NB4 (cell line): Measurements from ENCODE around the gene RBMS1.
"Not testable (repeated sequence)": the region's sequence is repeated elsewhere in the genome, so short reads cannot be mapped to it uniquely, and the experiment has no call there.

ENCODE experiments used
- DNase-seq: peaks from one replicate; pipeline ENCODE4 v3.0.0; 2010; ENCODE audit warnings: low read depth
- H3K4me3 ChIP-seq: one replicate; pipeline ENCODE4 v1.5.1; 2011; ENCODE audit warnings: mild to moderate bottlenecking, low read depth, low read length, moderate library complexity
- MYC ChIP-seq: IDR thresholded peaks from 2 replicates; pipeline ENCODE4 v1.6.1; 2011; ENCODE audit warnings: low read depth, low read length
- POLR2A ChIP-seq: IDR thresholded peaks from 2 replicates; pipeline ENCODE4 v1.6.1; 2011; ENCODE audit warnings: mild to moderate bottlenecking; ENCODE audit not compliant: insufficient read length; ENCODE audit errors: extremely low read depth
- TF ChIP-seq, protein P1 (sequence below): IDR thresholded peaks from one replicate; pipeline ENCODE4 v1.5.1; 2012; ENCODE audit warnings: low read depth, low read length
- TF ChIP-seq, protein P2 (sequence below): IDR thresholded peaks from 2 replicates; pipeline ENCODE4 v1.6.1; 2011; ENCODE audit warnings: low read depth, low read length

The RBMS1 gene

DNA sequence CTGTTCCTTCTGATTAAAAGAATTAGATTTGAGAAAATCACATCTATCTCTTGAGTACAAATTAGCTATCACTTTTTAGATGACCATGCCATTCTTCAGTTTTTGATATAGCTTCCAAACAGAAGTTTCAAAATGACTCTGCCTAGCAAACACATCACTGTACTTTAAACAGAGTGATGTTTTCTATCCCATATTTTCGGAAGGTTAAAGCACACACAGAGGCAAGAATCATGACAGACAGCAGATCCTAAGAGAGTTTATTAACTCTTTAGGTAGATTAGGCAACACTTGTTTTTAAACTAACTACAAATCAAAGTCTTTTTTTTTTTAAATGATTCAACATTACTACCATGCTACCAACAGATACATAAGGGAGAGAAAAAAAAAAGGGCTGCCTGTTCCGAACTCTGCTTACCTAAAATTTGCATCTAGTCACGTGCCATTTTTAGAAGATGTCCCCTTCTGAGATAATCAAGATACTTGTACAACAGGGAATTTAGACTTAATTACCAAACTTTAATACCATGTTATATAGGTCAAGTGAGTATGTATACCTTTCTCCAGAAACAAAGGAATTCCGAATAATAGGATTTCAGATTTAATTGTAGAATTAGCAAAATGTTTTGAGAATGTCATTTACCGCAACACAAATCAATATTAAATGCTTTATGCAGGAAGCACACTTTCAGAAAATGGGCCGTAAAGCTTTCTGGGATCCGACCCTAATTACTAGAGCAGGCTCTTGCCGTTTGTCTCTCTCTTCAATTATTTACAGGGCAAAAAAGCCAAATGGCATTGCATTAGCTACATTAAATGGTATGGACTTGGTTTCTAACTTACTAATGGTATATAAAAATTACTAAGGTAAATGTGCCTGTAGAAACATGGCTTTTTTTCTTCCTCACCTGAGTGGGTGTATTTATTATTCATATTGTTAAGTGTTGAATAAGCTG lies 2.6 kb downstream of the RBMS1 start:
- no peak for TF ChIP-seq POLR2A
- TF ChIP-seq, protein P1, sequence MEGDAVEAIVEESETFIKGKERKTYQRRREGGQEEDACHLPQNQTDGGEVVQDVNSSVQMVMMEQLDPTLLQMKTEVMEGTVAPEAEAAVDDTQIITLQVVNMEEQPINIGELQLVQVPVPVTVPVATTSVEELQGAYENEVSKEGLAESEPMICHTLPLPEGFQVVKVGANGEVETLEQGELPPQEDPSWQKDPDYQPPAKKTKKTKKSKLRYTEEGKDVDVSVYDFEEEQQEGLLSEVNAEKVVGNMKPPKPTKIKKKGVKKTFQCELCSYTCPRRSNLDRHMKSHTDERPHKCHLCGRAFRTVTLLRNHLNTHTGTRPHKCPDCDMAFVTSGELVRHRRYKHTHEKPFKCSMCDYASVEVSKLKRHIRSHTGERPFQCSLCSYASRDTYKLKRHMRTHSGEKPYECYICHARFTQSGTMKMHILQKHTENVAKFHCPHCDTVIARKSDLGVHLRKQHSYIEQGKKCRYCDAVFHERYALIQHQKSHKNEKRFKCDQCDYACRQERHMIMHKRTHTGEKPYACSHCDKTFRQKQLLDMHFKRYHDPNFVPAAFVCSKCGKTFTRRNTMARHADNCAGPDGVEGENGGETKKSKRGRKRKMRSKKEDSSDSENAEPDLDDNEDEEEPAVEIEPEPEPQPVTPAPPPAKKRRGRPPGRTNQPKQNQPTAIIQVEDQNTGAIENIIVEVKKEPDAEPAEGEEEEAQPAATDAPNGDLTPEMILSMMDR = no peak
- TF ChIP-seq, protein P2, sequence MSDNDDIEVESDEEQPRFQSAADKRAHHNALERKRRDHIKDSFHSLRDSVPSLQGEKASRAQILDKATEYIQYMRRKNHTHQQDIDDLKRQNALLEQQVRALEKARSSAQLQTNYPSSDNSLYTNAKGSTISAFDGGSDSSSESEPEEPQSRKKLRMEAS = no peak
- no peak for DNase-seq
- no peak overlapping the region for H3K4me3 ChIP-seq

DNA sequence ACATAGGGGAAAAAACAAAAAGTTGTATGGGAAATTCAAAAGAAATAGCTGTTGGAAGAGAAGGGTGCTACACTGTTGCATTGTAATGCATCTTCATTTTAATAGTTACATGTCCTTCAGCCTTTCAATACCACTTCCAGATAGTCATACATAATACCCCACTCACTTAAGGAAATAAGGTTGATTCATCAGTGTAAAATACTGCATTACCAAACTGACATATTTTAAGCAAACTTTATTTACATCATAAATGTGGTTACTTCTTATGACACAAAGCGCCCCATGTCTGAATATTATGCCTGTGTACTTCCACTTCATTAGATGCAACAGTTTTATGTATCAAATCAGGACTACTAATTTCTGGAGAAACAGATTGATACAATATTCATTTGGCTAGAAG lies 4.5 kb downstream of the RBMS1 start:
- no peak for DNase-seq
- TF ChIP-seq POLR2A (no peak), MYC (no peak)
- TF ChIP-seq, protein P2 = no peak
- TF ChIP-seq, protein P1 = no peak
- H3K4me3 ChIP-seq = no peak overlapping the region

DNA sequence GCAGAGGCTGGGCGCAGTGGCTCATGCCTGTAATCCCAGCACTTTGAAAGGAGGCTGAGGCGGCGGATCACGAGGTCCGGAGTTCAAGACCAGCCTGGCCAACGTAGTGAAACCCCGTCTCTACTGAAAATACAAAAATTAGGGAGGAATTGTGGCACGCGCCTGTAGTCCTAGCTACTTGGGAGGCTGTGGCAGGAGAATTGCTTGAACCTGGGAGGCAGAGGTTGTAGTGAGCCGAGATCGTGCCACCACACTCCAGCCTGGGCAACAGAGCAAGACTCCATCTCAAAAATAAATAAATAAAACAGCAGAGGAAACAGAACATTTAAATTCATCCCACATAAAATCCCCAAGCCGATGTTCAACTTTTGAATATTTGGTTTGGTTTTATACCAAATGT lies 5.3 kb downstream of the RBMS1 start:
- H3K4me3 ChIP-seq, DNase-seq: not testable (repeated sequence)

DNA sequence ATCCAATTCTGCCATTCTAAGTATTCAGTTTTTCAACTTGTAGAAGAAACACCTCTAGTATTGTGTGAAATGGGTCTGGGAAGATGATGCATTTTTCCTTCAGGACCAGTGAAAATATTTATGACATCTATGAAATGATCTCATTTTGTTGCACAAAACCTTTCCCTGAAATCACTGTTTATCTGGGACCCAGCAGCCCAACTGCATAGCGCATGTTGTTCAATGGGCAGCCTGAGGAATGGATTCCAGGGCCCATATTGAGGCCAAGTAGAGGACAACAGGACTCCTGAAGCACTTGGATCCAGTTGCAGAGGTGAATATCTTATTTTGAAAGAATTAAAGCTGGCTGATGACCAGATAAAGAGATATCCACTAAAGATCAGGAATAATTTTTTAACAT lies 7.3 kb downstream of the RBMS1 start:
- TF ChIP-seq, protein P1 = no peak
- TF ChIP-seq, protein P2 = no peak
- TF ChIP-seq POLR2A (no peak), MYC (no peak)
- DNase-seq = no peak
- H3K4me3 ChIP-seq = no peak overlapping the region

DNA sequence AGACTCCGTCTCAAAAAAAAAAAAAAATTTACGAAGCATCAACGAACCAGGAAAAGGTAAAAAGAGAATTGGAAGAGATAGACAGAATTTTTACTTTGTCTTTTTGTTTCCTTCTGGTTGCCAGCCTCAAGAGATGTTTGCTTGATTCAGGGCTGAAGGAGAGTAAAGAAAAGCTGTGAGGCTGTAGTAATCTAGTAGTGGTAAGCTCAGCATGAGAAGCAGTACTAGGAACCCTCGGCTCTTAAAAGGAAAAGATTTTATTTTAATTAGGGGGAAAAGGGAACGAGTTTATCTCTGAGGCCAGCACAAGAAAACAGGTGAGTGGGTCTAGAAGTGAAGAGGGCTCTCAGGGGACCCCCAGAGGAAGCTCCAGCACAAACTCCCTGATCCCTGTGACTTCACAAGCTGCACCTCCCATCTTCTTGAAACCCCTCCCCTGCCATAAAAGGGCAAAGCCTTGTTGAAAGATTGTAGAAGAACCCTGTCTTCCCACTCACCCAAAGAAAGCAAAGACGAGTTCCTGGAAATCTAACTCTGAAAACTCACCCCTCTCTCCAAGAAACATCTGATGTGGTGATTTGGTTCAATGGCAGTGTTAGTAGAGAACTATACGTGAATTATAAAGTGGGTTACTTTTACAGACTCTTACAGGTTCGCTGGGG lies 8.6 kb downstream of the RBMS1 start:
- TF ChIP-seq, protein P1 = no peak
- TF ChIP-seq, protein P2 = no peak
- TF ChIP-seq MYC = no peak
- no peak for TF ChIP-seq POLR2A
- H3K4me3 ChIP-seq = no peak overlapping the region
- no peak for DNase-seq

DNA sequence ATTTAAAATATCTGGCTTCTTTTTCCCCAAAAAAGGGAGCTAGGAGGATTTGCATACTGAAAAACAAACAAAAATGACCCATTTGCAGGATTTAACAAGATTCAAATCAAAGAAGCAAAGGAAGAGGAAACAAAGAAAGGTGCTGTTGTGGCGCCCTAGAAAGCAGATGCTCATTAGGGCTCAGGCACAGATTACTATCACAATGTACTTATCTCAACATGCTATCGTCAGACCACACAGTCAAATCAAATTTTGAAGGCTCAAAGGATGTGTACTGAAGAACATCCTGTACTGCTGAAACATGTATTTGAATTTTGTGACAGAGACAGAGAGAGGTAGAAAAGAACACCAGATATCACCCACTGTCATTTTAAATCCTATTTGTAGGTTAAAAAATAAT lies 10.9 kb downstream of the RBMS1 start:
- DNase-seq = no peak
- TF ChIP-seq POLR2A (no peak), MYC (no peak)
- TF ChIP-seq, protein P1 = no peak
- TF ChIP-seq, protein P2 = no peak
- no peak overlapping the region for H3K4me3 ChIP-seq
